Caco-2 (cell line): Measurements from ENCODE around the gene WFDC2. TPM values are rescaled to one million over a fixed set of nuclear protein-coding genes. Genes with fewer than 3 reads are reported as not detected.
"Not testable (repeated sequence)": the region's sequence is repeated elsewhere in the genome, so short reads cannot be mapped to it uniquely, and the experiment has no call there.

Experiments
- BruUV-seq: library from RNA; stranded (reverse); fragments of 400-500 nt; replicated peaks from 2 replicates; lab custom pipeline; 2021; lab: Mats Ljungman, UMichigan
- CTCF ChIA-PET: fragments of 300-600 bp; sonication (Branson Sonifier 250); formaldehyde crosslinking; loops from one replicate; lab custom pipeline; 2022; ENCODE audit warnings: antibody characterized with exemption; lab: Charles Lee
- POLR2A ChIA-PET: fragments of 300-600 bp; sonication (Branson Sonifier 250); formaldehyde crosslinking; loops from one replicate; lab custom pipeline; 2022; ENCODE audit warnings: antibody characterized with exemption; lab: Charles Lee
- DNase-seq, 2 experiments: peaks; one replicate each; pipeline versions ENCODE4 v3.0.0 to v3.0.0-alpha.2; 2020 to 2022
- H3K27me3 ChIP-seq: replicated peaks from 2 replicates; pipeline ENCODE4 v1.6.0; 2011; ENCODE audit warnings: low read length; ENCODE audit not compliant: control insufficient read depth, insufficient read depth
- H3K36me3 ChIP-seq: 2 replicates; pipeline ENCODE4 v1.5.1; 2011; ENCODE audit warnings: low read length; ENCODE audit not compliant: control insufficient read depth, insufficient read depth
- H3K4me1 ChIP-seq: fragments of 250-450 bp; sonication (Bioruptor Pico); 2 replicates; pipeline ENCODE4 v1.5.1; 2020; ENCODE audit warnings: mild to moderate bottlenecking
- H3K4me3 ChIP-seq: 2 replicates; pipeline ENCODE4 v1.5.1; 2011; ENCODE audit warnings: low read depth, mild to moderate bottlenecking, control low read depth, low read length
- H3K9me3 ChIP-seq: fragments of 250-450 bp; sonication (Bioruptor Pico); 2 replicates; pipeline ENCODE4 v1.5.1; 2020; ENCODE audit warnings: mild to moderate bottlenecking, moderate library complexity
- H3K27ac Mint-ChIP-seq: one replicate; pipeline ENCODE4 v1.8.0; 2022; ENCODE audit warnings: mixed read lengths; ENCODE audit not compliant: unreplicated experiment
- H3K27me3 Mint-ChIP-seq: one replicate; pipeline ENCODE4 v1.8.0; 2022; ENCODE audit warnings: mixed read lengths; ENCODE audit not compliant: insufficient read depth, unreplicated experiment
- H3K36me3 Mint-ChIP-seq: one replicate; pipeline ENCODE4 v1.8.0; 2022; ENCODE audit warnings: mild to moderate bottlenecking, mixed read lengths; ENCODE audit not compliant: insufficient read depth, unreplicated experiment
- H3K4me1 Mint-ChIP-seq: one replicate; pipeline ENCODE4 v1.8.0; 2022; ENCODE audit warnings: low read depth, mixed read lengths; ENCODE audit not compliant: unreplicated experiment
- H3K4me3 Mint-ChIP-seq: one replicate; pipeline ENCODE4 v1.8.0; 2022; ENCODE audit warnings: mild to moderate bottlenecking, moderate library complexity, mixed read lengths; ENCODE audit not compliant: unreplicated experiment
- H3K9me3 Mint-ChIP-seq: one replicate; pipeline ENCODE4 v1.8.0; 2022; ENCODE audit warnings: mixed read lengths; ENCODE audit not compliant: unreplicated experiment
- intact Hi-C: fragments of 100-400 bp; cut with micrococcal nuclease; formaldehyde crosslinking; loops from one replicate; pipeline ENCODE4 v1.10.0; 2022; ENCODE audit not compliant: unreplicated experiment
- total RNA-seq: library from RNA; stranded (reverse); gene quantifications from 2 replicates; pipeline ENCODE4 v1.2.3, GENCODE V29; 2022
- TF ChIP-seq, protein P1 (sequence below), 2 experiments: fragments of 200-600 bp in 1 of 2; IDR thresholded peaks; 1 replicate in 1 of 2; 2 replicates in 1 of 2; pipeline versions ENCODE4 v1.5.1 to v1.8.0; 2011 to 2022; ENCODE audit warnings: antibody characterized with exemption in 1 of 2, control low read depth in 1 of 2, inconsistent platforms in 1 of 2, low read depth in 1 of 2, low read length in 1 of 2, mild to moderate bottlenecking in 1 of 2, moderate library complexity in 1 of 2; ENCODE audit not compliant: insufficient read depth in 1 of 2, severe bottlenecking in 1 of 2, unreplicated experiment in 1 of 2

WFDC2 gene
- total RNA-seq, 1 experiment from 2014 or later = 14.3 TPM

- ChIA-PET POLR2A (no interaction called here), CTCF (interaction anchor here (0.6 to 2.8 kb wide), 8 partner anchors 15 to 300 kb away, joined by 3 to 15 read pairs (median 6); no protein-coding TSS in a partner anchor)
- no peak overlapping the region for H3K27ac Mint-ChIP-seq
- intact Hi-C loops = loop anchor here (1.0 to 2.0 kb wide), 2 partner anchors 34 to 152 kb away; no protein-coding TSS in a partner anchor
- peak in 1 of 2 experiments; percentile 65 for DNase-seq
- Histone ChIP-seq H3K36me3 (no peaks in the 10 kb centered on the region), H3K4me1 (peaks cover 18% of the 10 kb centered on the region; the same call in 1 of the 2 replicates), H3K4me3 (peak overlapping the region; percentile 44), H3K27me3 (peaks cover 9% of the 10 kb centered on the region), H3K9me3 (no peaks in the 10 kb centered on the region)
- no TSS peak for BruUV-seq
- peaks cover 15% of the 10 kb centered on the region for H3K27me3 Mint-ChIP-seq
- H3K36me3 Mint-ChIP-seq = no peaks in the 10 kb centered on the region
- TF ChIP-seq, protein P1, sequence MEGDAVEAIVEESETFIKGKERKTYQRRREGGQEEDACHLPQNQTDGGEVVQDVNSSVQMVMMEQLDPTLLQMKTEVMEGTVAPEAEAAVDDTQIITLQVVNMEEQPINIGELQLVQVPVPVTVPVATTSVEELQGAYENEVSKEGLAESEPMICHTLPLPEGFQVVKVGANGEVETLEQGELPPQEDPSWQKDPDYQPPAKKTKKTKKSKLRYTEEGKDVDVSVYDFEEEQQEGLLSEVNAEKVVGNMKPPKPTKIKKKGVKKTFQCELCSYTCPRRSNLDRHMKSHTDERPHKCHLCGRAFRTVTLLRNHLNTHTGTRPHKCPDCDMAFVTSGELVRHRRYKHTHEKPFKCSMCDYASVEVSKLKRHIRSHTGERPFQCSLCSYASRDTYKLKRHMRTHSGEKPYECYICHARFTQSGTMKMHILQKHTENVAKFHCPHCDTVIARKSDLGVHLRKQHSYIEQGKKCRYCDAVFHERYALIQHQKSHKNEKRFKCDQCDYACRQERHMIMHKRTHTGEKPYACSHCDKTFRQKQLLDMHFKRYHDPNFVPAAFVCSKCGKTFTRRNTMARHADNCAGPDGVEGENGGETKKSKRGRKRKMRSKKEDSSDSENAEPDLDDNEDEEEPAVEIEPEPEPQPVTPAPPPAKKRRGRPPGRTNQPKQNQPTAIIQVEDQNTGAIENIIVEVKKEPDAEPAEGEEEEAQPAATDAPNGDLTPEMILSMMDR (IDR thresholded peaks at IDR 0.05; ENCODE audit: insufficient read depth in 1 of 2, low read depth in 1 of 2, low read length in 1 of 2, severe bottlenecking in 1 of 2, unreplicated experiment in 1 of 2) = peak in 1 of 2 experiments; percentile 46
- H3K4me3 Mint-ChIP-seq = peak overlapping the region; percentile 77
- H3K4me1 Mint-ChIP-seq = peaks cover 8% of the 10 kb centered on the region
- H3K9me3 Mint-ChIP-seq = no peaks in the 10 kb centered on the region
These were observed 1.4 kb downstream of the WFDC2 start for GRCh38 chr20:45470937-45471336.

DNA sequence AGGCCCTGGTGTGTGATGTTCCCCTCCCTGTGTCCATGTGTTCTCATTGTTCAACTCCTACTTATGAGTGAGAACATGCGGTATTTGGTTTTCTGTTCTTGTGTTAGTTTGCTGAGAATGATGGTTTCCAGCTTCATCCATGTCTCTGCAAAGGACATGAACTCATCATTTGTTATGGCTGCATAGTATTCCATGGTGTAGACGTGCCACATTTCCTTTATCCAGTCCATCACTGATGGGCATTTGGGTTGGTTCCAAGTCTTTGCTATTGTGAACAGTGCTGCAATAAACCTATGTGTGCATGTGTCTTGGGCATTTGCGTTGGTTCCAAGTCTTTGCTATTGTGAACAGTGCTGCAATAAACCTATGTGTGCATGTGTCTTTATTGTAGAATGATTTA is 2.7 kb downstream of the WFDC2 start:
- H3K4me3 Mint-ChIP-seq, H3K9me3 ChIP-seq, POLR2A ChIA-PET, intact Hi-C loops, CTCF ChIA-PET, H3K27ac Mint-ChIP-seq, H3K9me3 Mint-ChIP-seq, BruUV-seq, H3K36me3 Mint-ChIP-seq, H3K4me3 ChIP-seq, H3K4me1 Mint-ChIP-seq, DNase-seq, H3K36me3 ChIP-seq, H3K27me3 ChIP-seq: not testable (repeated sequence)
- H3K4me1 ChIP-seq = peaks cover 18% of the 10 kb centered on the region; the same call in 1 of the 2 replicates
- H3K27me3 Mint-ChIP-seq = peaks cover 15% of the 10 kb centered on the region

GRCh38 chr20:45477530-45478148 is 8.1 kb downstream of the WFDC2 start:
- H3K4me1 Mint-ChIP-seq, intact Hi-C loops, H3K27me3 ChIP-seq, H3K27ac Mint-ChIP-seq, H3K9me3 Mint-ChIP-seq, H3K4me3 Mint-ChIP-seq, BruUV-seq, H3K36me3 ChIP-seq, H3K36me3 Mint-ChIP-seq, H3K4me1 ChIP-seq, H3K4me3 ChIP-seq, POLR2A ChIA-PET, DNase-seq: not testable (repeated sequence)
- peaks cover 11% of the 10 kb centered on the region for H3K9me3 ChIP-seq
- CTCF ChIA-PET = interaction anchor here (0.5 to 0.8 kb wide), 2 partner anchors 85 to 294 kb away, joined by 7 to 8 read pairs; no protein-coding TSS in a partner anchor
- H3K27me3 Mint-ChIP-seq = peaks cover 22% of the 10 kb centered on the region

- H3K36me3 Mint-ChIP-seq = no peaks in the 10 kb centered on the region
These were observed 10.3 kb downstream of the WFDC2 start for GRCh38 chr20:45479822-45480221.

More at GRCh38 chr20:45479822-45480221, 10.3 kb downstream of the WFDC2 start:
- peaks cover 11% of the 10 kb centered on the region for H3K9me3 ChIP-seq
- H3K27me3 ChIP-seq = peaks cover 4% of the 10 kb centered on the region; the same call in 1 of the 2 replicates
- Mint-ChIP-seq H3K27ac (no peak overlapping the region), H3K4me3 (no peak overlapping the region), H3K27me3 (peaks cover 16% of the 10 kb centered on the region), H3K9me3 (no peaks in the 10 kb centered on the region), H3K4me1 (no peaks in the 10 kb centered on the region)
- H3K36me3 ChIP-seq = no peaks in the 10 kb centered on the region
- TF ChIP-seq, protein P1 (IDR thresholded peaks at IDR 0.05; ENCODE audit: insufficient read depth in 1 of 2, low read depth in 1 of 2, low read length in 1 of 2, severe bottlenecking in 1 of 2, unreplicated experiment in 1 of 2) = no peak
- no peak for DNase-seq
- H3K4me1 ChIP-seq = no peaks in the 10 kb centered on the region
- no peak overlapping the region for H3K4me3 ChIP-seq
- intact Hi-C loops = no loop called here
- ChIA-PET POLR2A (no interaction called here), CTCF (no interaction called here)
- no TSS peak for BruUV-seq
